ENCODE data around the gene CALCR.

Gene CALCR

GRCh38 chr7:93442478-93443224 is 131.9 kb downstream of the CALCR start:
- no peak for DNase-seq

GRCh38 chr7:93435791-93436190 is 138.7 kb downstream of the CALCR start:
- DNase-seq: no peak

GRCh38 chr7:93432130-93432529 is 142.4 kb downstream of the CALCR start:
- DNase-seq: no peak

GRCh38 chr7:93430917-93431588 is 143.5 kb downstream of the CALCR start:
- no peak for DNase-seq

- DNase-seq: no peak
Measured at GRCh38 chr7:93429563-93429962, 145.0 kb downstream of the CALCR start.

- no peak for DNase-seq
Measured at GRCh38 chr7:93427107-93427506, 147.4 kb downstream of the CALCR start.

GRCh38 chr7:93426155-93426696 is 148.3 kb downstream of the CALCR start:
- DNase-seq: no peak

- no peak for DNase-seq
Measured at GRCh38 chr7:93414574-93414973, 159.9 kb downstream of the CALCR start.

GRCh38 chr7:93409324-93409723 is 165.2 kb downstream of the CALCR start:
- no peak for DNase-seq

- DNase-seq: no peak
Measured at GRCh38 chr7:93407239-93407638, 167.3 kb downstream of the CALCR start.

GRCh38 chr7:93402944-93403343 is 171.6 kb downstream of the CALCR start:
- no peak for DNase-seq

GRCh38 chr7:93399642-93400041 is 174.9 kb downstream of the CALCR start:
- DNase-seq: no peak

GRCh38 chr7:93392984-93393383 is 181.5 kb downstream of the CALCR start:
- no peak for DNase-seq

GRCh38 chr7:93390660-93391059 is 183.9 kb downstream of the CALCR start:
- DNase-seq: no peak

- DNase-seq: no peak
Measured at GRCh38 chr7:93382362-93382761, 192.2 kb downstream of the CALCR start.

GRCh38 chr7:93378131-93378760 is 196.3 kb downstream of the CALCR start:
- no peak for DNase-seq

- no peak for DNase-seq
Measured at GRCh38 chr7:93375603-93376002, 198.9 kb downstream of the CALCR start.
